ENCODE data around the gene TRERF1.
"Not testable (repeated sequence)": the region's sequence is repeated elsewhere in the genome, so short reads cannot be mapped to it uniquely, and the experiment has no call there.

The TRERF1 gene

DNA sequence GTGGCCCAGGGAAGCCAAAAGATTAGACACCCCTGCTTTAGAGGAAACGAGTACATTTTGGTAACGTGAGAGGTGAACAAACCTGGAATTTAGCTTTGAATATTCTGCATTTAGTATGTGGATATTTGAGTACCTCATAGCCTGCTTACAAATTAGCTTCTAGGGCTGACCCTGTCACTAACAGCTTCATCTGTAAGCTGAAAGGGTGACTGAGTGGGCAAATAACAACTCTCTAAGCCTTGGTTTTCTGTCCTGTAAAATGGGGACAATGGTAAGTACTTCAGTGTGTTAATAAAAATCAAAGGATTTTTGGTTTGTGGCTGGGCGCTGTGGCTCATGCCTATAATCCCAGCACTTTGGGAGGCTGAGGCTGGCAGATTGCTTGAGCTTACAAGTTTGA, 248.5 kb downstream of the TRERF1 start:
- H3K27ac ChIP-seq (ENCODE audit: extremely low read depth, low read depth, low read length) = no peak overlapping the region
- H3K9me3 ChIP-seq (ENCODE audit: control insufficient read depth, insufficient read depth, low read depth, low read length) = no peaks in the 10 kb centered on the region
- no peak overlapping the region for H3K4me3 ChIP-seq (ENCODE audit: low read depth, low read length)
- CTCF ChIA-PET = interaction anchor here (0.9 to 3.2 kb wide), 4 partner anchors 10 to 345 kb away, joined by 3 to 40 read pairs (median 7); no protein-coding TSS in a partner anchor
- H3K36me3 ChIP-seq (ENCODE audit: control insufficient read depth in 2 of 2, insufficient read depth in 1 of 2, low read length in 2 of 2) = peaks cover 9 to 45% of the 10 kb centered on the region in 2 experiments
- TF ChIP-seq, protein P1, sequence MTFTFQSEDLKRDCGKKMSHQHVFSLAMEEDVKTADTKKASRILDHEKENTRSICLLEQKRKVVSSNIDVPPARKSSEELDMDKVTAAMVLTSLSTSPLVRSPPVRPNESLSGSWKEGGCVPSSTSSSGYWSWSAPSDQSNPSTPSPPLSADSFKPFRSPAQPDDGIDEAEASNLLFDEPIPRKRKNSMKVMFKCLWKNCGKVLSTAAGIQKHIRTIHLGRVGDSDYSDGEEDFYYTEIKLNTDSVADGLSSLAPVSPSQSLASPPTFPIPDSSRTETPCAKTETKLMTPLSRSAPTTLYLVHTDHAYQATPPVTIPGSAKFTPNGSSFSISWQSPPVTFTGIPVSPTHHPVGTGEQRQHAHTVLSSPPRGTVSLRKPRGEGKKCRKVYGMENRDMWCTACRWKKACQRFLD (tag by site-specific recombination; IDR thresholded peaks at IDR 0.05) = no peak
- H3K4me1 ChIP-seq (ENCODE audit: control insufficient read depth, insufficient read depth, low read length) = no peaks in the 10 kb centered on the region
- POLR2A ChIA-PET = interaction anchor here (0.6 kb wide), 1 partner anchor 261 kb away, joined by 6 read pairs; no protein-coding TSS in a partner anchor

DNA sequence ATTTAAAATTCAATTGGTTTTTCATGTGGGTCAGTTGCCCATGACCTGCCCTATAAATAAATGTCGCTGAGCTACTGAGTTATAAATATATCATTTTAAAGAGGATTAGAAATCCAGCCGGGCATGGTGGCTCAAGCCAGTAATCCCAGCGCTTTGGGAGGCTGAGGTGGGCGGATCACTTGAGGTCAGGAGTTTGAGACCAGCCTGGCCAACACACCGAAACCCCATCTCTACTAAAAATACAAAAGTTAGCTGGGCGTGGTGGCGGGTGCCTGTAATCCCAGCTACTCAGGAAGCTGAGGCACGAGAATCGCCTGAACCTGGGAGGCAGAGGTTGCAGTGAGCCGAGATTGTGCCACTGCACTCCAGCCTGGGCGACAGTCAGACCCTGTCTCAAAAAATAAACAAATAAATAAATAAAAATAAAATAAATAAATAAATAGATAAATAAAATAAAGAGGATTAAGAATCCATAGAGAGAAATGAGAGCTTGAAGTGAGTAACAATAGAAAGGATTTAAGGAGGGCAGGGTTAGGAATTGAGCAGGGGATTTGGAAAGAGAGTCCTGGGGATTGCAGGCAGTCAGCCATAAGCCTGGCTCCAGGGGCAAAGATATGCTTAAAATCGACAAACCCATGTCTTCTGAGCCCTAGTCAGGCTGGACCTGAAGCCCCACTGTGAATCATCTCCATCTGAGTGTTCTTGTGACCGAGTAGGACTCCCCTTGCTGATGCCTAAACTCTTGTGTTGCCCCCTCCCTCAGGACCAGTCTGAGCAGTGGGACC, 249.4 kb downstream of the TRERF1 start:
- not testable (repeated sequence) for H3K27ac ChIP-seq (ENCODE audit: extremely low read depth, low read depth, low read length); H3K9me3 ChIP-seq (ENCODE audit: control insufficient read depth, insufficient read depth, low read depth, low read length); H3K4me3 ChIP-seq (ENCODE audit: low read depth, low read length); H3K4me1 ChIP-seq (ENCODE audit: control insufficient read depth, insufficient read depth, low read length)
- ChIA-PET CTCF (interaction anchor here (0.9 to 3.2 kb wide), 4 partner anchors 12 to 346 kb away, joined by 3 to 40 read pairs (median 5); no protein-coding TSS in a partner anchor), POLR2A (interaction anchor here (0.5 kb wide), 1 partner anchor 56 kb away, joined by 5 read pairs; no protein-coding TSS in a partner anchor)
- H3K36me3 ChIP-seq (ENCODE audit: control insufficient read depth in 2 of 2, insufficient read depth in 1 of 2, low read length in 2 of 2) = peaks cover 3 to 36% of the 10 kb centered on the region in 2 experiments

DNA sequence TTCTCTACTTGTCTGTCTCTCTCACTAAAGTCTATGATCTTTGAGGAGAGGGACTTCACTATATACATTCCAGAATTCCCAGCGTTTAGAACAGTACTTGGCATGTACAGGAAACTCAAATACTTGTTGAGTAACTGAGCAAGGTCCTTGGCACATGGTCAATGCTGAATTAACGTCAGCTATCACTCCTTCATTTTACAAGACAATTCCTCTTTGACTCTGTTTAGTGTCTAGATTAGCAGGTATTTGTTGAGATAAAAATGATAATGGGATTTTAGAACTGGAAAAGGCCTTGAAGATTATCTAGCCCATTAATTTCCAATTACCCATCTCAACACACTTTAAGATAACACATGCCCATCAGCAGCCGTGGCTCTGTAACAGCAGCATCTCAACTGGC, 250.3 kb downstream of the TRERF1 start:
- peaks cover 2 to 29% of the 10 kb centered on the region in 2 experiments; a peak in 2 of 3 replicates for H3K36me3 ChIP-seq (ENCODE audit: control insufficient read depth in 2 of 2, insufficient read depth in 1 of 2, low read length in 2 of 2)
- no peaks in the 10 kb centered on the region for H3K4me1 ChIP-seq (ENCODE audit: control insufficient read depth, insufficient read depth, low read length)
- ChIA-PET POLR2A (interaction anchor here (0.5 kb wide), 1 partner anchor 547 kb away, joined by 3 read pairs; no protein-coding TSS in a partner anchor), CTCF (interaction anchor here (3.2 kb wide), 1 partner anchor 13 kb away, joined by 40 read pairs; no protein-coding TSS in a partner anchor)
- H3K9me3 ChIP-seq (ENCODE audit: control insufficient read depth, insufficient read depth, low read depth, low read length) = no peaks in the 10 kb centered on the region
- no peak overlapping the region for H3K4me3 ChIP-seq (ENCODE audit: low read depth, low read length)
- no peak for TF ChIP-seq ZNF433 (tag by site-specific recombination; IDR thresholded peaks at IDR 0.05; ENCODE audit: low read depth)
- TF ChIP-seq ZBTB8A (tag by site-specific recombination; IDR thresholded peaks at IDR 0.05) = no peak
- TF ChIP-seq ZXDB (tag by site-specific recombination; IDR thresholded peaks at IDR 0.05) = peak; percentile 66
- TF ChIP-seq FEZF1 (tag by site-specific recombination; IDR thresholded peaks at IDR 0.05) = peak; percentile 68
- TF ChIP-seq, protein P2, sequence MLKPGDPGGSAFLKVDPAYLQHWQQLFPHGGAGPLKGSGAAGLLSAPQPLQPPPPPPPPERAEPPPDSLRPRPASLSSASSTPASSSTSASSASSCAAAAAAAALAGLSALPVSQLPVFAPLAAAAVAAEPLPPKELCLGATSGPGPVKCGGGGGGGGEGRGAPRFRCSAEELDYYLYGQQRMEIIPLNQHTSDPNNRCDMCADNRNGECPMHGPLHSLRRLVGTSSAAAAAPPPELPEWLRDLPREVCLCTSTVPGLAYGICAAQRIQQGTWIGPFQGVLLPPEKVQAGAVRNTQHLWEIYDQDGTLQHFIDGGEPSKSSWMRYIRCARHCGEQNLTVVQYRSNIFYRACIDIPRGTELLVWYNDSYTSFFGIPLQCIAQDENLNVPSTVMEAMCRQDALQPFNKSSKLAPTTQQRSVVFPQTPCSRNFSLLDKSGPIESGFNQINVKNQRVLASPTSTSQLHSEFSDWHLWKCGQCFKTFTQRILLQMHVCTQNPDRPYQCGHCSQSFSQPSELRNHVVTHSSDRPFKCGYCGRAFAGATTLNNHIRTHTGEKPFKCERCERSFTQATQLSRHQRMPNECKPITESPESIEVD (tag by site-specific recombination; IDR thresholded peaks at IDR 0.05) = 0 out of 2 replicates have a peak, but pooled peaks have one; percentile 32
- TF ChIP-seq, protein P3, sequence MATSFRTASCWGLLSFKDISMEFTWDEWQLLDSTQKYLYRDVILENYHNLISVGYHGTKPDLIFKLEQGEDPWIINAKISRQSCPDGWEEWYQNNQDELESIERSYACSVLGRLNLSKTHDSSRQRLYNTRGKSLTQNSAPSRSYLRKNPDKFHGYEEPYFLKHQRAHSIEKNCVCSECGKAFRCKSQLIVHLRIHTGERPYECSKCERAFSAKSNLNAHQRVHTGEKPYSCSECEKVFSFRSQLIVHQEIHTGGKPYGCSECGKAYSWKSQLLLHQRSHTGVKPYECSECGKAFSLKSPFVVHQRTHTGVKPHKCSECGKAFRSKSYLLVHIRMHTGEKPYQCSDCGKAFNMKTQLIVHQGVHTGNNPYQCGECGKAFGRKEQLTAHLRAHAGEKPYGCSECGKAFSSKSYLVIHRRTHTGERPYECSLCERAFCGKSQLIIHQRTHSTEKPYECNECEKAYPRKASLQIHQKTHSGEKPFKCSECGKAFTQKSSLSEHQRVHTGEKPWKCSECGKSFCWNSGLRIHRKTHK (tag by site-specific recombination; IDR thresholded peaks at IDR 0.05) = no peak
- peak; percentile 73 for TF ChIP-seq ZNF843 (tag by site-specific recombination; IDR thresholded peaks at IDR 0.05)
- TF ChIP-seq YY2 (tag by site-specific recombination; IDR thresholded peaks at IDR 0.05) = no peak
- TF ChIP-seq ZNF366 (tag by site-specific recombination; conservative IDR thresholded peaks at IDR 0.05) = no peak
- TF ChIP-seq ZNF792 (tag by site-specific recombination; IDR thresholded peaks at IDR 0.05) = no peak
- no peak for TF ChIP-seq ZNF23 (tag by site-specific recombination; IDR thresholded peaks at IDR 0.05; ENCODE audit: borderline replicate concordance)
- no peak for TF ChIP-seq WT1 (tag by site-specific recombination; IDR thresholded peaks at IDR 0.05)
- peak; percentile 57; the same call in 1 of the 2 replicates for TF ChIP-seq OSR2 (tag by site-specific recombination; IDR thresholded peaks at IDR 0.05)
- TF ChIP-seq HOXD13 (CRISPR knock-in tag; IDR thresholded peaks at IDR 0.05; ENCODE audit: borderline replicate concordance) = no peak
- TF ChIP-seq, protein P4, sequence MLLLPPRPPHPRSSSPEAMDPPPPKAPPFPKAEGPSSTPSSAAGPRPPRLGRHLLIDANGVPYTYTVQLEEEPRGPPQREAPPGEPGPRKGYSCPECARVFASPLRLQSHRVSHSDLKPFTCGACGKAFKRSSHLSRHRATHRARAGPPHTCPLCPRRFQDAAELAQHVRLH (tag by site-specific recombination; IDR thresholded peaks at IDR 0.05) = 0 out of 2 replicates have a peak, but pooled peaks have one; percentile 16
- TF ChIP-seq ZNF529 (tag by site-specific recombination; IDR thresholded peaks at IDR 0.05; ENCODE audit: insufficient replicate concordance) = no peak
- no peak overlapping the region for H3K27ac ChIP-seq (ENCODE audit: extremely low read depth, low read depth, low read length)
